PC-3 (cell line): ENCODE results near the gene PADI1. TPM values are rescaled to one million over a fixed set of nuclear protein-coding genes. Genes with fewer than 3 reads are reported as not detected.

Experiments used
- ATAC-seq: fragments of 200-7000 bp; cut with Tn5 transposase; 2 replicates; pipeline ENCODE4 v1.9.1; 2020; ENCODE audit warnings: mild to moderate bottlenecking, moderate library complexity
- BruUV-seq: library from RNA; stranded (reverse); fragments of 400-500 nt; replicated peaks from 2 replicates; lab custom pipeline; 2021; lab: Mats Ljungman, UMichigan
- CTCF ChIA-PET: fragments of 300-600 bp; sonication (Branson Sonifier 250); formaldehyde crosslinking; loops from one replicate; lab custom pipeline; 2022; ENCODE audit warnings: antibody characterized with exemption; lab: Charles Lee
- POLR2A ChIA-PET: fragments of 300-600 bp; sonication (Branson Sonifier 250); formaldehyde crosslinking; loops from one replicate; lab custom pipeline; 2022; ENCODE audit warnings: antibody characterized with exemption; ENCODE audit not compliant: unreplicated experiment; lab: Charles Lee
- DNase-seq: peaks from one replicate; pipeline ENCODE4 v3.0.0-alpha.2; 2015
- H2AFZ ChIP-seq: fragments of 300-600 bp; sonication (generic); 2 replicates; pipeline ENCODE4 v1.6.0; 2016; ENCODE audit warnings: antibody characterized with exemption, low read length
- H3F3A ChIP-seq: fragments of 300-600 bp; sonication (generic); one replicate; pipeline ENCODE4 v1.6.0; 2017; ENCODE audit warnings: antibody characterized with exemption, low read length, control low read depth, mild to moderate bottlenecking; ENCODE audit not compliant: unreplicated experiment
- H3K27ac ChIP-seq: fragments of 300-600 bp; sonication (generic); 2 replicates; pipeline ENCODE4 v1.5.1; 2016; ENCODE audit warnings: mild to moderate bottlenecking, low read length
- H3K27me3 ChIP-seq: fragments of 300-600 bp; sonication (generic); 2 replicates; pipeline ENCODE4 v1.6.1; 2016; ENCODE audit warnings: low read length, mixed read lengths
- H3K36me3 ChIP-seq: fragments of 300-600 bp; sonication (generic); 2 replicates; pipeline ENCODE4 v1.6.1; 2016; ENCODE audit warnings: low read depth, mixed run types, low read length, mixed read lengths
- H3K4me1 ChIP-seq: fragments of 300-600 bp; sonication (generic); 2 replicates; pipeline ENCODE4 v1.5.1; 2016; ENCODE audit warnings: low read length; ENCODE audit not compliant: insufficient read depth
- H3K4me2 ChIP-seq: fragments of 300-600 bp; sonication (generic); 2 replicates; pipeline ENCODE4 v1.6.0; 2016; ENCODE audit warnings: low read length
- H3K4me3 ChIP-seq: fragments of 300-600 bp; sonication (generic); 2 replicates; pipeline ENCODE4 v1.5.1; 2016; ENCODE audit warnings: mild to moderate bottlenecking, low read length, mixed read lengths
- H3K79me2 ChIP-seq: fragments of 300-600 bp; sonication (generic); 2 replicates; pipeline ENCODE4 v1.6.1; 2017; ENCODE audit warnings: low read length, mixed read lengths
- H3K9ac ChIP-seq: fragments of 300-600 bp; sonication (generic); 2 replicates; pipeline ENCODE4 v1.6.0; 2016; ENCODE audit warnings: mild to moderate bottlenecking, low read length
- H3K9me2 ChIP-seq: fragments of 300-600 bp; sonication (generic); replicated peaks from 2 replicates; pipeline ENCODE4 v1.6.1; 2016; ENCODE audit warnings: mixed run types, low read length, mixed read lengths
- H3K9me3 ChIP-seq: fragments of 300-600 bp; sonication (generic); 2 replicates; pipeline ENCODE4 v1.6.1; 2016; ENCODE audit warnings: low read length, mixed read lengths
- H4K20me1 ChIP-seq: fragments of 300-600 bp; sonication (generic); 2 replicates; pipeline ENCODE4 v1.6.1; 2016; ENCODE audit warnings: low read length, mixed read lengths
- EZH2 ChIP-seq: fragments of 300-600 bp; sonication (generic); IDR thresholded peaks from one replicate; pipeline ENCODE4 v1.6.1; 2017; ENCODE audit warnings: antibody characterized with exemption, mild to moderate bottlenecking, low read length; ENCODE audit not compliant: unreplicated experiment
- EZH2phosphoT487 ChIP-seq: fragments of 300-600 bp; sonication (generic); IDR thresholded peaks from 2 replicates; pipeline ENCODE4 v1.6.1; 2018; ENCODE audit warnings: mild to moderate bottlenecking, antibody characterized with exemption, low read length, borderline replicate concordance
- intact Hi-C: fragments of 100-400 bp; cut with micrococcal nuclease; formaldehyde crosslinking; loops from 2 replicates; pipeline ENCODE4 v1.9.0; 2023
- total RNA-seq: library from RNA; depleted of rRNA; stranded (reverse); fragments of >200 nt; gene quantifications from 2 replicates; pipeline ENCODE4 v1.2.3, GENCODE V29; 2014
- TF ChIP-seq, protein P1 (sequence below): fragments of 300-600 bp; sonication (generic); conservative IDR thresholded peaks from 2 replicates; pipeline ENCODE4 v1.5.1; 2017; ENCODE audit warnings: antibody characterized with exemption, low read depth, mild to moderate bottlenecking, low read length

The PADI1 gene
- total RNA-seq, 1 experiment from 2014 or later: 0.73 TPM

DNA sequence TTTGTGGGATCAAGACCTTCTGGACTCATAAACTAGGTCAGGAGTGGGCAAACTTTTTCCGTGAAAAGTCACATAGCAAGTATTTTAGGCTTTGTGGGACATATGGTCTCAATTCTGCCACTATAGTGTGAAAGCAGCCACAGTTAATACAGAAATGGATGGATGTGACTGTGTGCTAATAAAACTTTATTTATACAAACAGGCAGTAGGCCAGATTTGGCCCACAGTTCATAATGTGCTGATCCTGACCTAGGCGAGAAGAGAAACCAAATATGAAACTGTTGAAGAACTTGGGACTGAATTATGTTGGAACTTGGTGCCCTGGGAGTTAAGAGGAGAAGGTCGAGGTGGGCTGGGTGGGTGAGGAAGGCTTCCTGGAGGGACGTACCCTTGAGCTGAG, 61.0 kb downstream of the PADI1 start:
- intact Hi-C loops: no loop called here

DNA sequence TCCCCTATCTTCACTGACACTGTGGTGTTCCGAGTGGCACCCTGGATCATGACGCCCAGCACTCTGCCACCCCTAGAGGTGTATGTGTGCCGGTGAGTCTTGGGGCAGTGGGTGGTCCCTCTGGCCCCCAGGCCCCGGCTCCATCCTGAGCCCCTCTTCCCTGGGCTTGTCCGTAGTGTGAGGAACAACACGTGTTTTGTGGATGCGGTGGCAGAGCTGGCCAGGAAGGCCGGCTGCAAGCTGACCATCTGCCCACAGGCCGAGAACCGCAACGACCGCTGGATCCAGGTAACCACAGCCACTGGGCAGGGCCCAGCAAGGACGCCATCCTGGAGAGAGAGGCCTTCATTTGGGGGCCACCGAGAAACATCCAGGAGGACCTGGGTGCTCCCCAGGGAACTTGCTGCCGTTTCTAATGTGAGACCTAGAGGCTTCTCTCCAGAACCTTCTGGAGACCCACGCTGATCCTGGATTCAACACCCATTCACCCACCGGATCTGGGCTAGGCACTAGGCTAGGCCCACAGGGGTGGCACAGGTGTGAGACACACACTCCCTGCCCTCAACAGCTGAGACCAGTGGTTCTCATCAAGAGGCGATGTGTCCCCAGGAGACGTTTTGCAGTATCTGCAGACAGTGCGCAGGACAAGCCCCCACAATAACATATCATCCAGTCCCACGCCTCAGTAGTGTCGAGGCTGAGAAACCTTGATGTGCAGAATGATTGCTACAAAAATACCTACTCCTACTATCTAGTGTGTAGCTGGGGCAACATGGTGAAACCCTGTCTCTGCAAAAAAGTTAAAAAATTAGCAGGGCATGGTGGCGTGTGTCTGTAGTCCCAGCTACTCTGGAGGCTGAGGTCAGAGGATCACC, 66.2 kb downstream of the PADI1 start:
- POLR2A ChIA-PET: no interaction called here
- no peak overlapping the region for H3K4me3 ChIP-seq
- TF ChIP-seq EZH2phosphoT487: no peak
- TF ChIP-seq, protein P1, sequence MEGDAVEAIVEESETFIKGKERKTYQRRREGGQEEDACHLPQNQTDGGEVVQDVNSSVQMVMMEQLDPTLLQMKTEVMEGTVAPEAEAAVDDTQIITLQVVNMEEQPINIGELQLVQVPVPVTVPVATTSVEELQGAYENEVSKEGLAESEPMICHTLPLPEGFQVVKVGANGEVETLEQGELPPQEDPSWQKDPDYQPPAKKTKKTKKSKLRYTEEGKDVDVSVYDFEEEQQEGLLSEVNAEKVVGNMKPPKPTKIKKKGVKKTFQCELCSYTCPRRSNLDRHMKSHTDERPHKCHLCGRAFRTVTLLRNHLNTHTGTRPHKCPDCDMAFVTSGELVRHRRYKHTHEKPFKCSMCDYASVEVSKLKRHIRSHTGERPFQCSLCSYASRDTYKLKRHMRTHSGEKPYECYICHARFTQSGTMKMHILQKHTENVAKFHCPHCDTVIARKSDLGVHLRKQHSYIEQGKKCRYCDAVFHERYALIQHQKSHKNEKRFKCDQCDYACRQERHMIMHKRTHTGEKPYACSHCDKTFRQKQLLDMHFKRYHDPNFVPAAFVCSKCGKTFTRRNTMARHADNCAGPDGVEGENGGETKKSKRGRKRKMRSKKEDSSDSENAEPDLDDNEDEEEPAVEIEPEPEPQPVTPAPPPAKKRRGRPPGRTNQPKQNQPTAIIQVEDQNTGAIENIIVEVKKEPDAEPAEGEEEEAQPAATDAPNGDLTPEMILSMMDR: no peak
- no peak for TF ChIP-seq EZH2
- H3K27ac ChIP-seq: no peak overlapping the region
- H3K9me2 ChIP-seq: no peaks in the 10 kb centered on the region
- H3K36me3 ChIP-seq: no peaks in the 10 kb centered on the region
- no TSS peak for BruUV-seq
- no peak overlapping the region for H2AFZ ChIP-seq
- no peak for DNase-seq
- no peak overlapping the region for H3K4me2 ChIP-seq
- H4K20me1 ChIP-seq: no peaks in the 10 kb centered on the region
- H3K4me1 ChIP-seq: peaks cover 2% of the 10 kb centered on the region; the same call in 1 of the 2 replicates
- CTCF ChIA-PET: interaction anchor here (0.6 kb wide), 1 partner anchor 36 kb away, joined by 11 read pairs; no protein-coding TSS in a partner anchor
- intact Hi-C loops: no loop called here
- no peak for ATAC-seq
- no peak overlapping the region for H3K9ac ChIP-seq
- H3K9me3 ChIP-seq: no peaks in the 10 kb centered on the region
- no peaks in the 10 kb centered on the region for H3K79me2 ChIP-seq
- H3F3A ChIP-seq: no peaks in the 10 kb centered on the region
- no peaks in the 10 kb centered on the region for H3K27me3 ChIP-seq

More for the DNA sequence above, 61.0 kb downstream of the PADI1 start:
- no peak overlapping the region for H3K4me2 ChIP-seq
- no peaks in the 10 kb centered on the region for H3K4me1 ChIP-seq
- no peaks in the 10 kb centered on the region for H4K20me1 ChIP-seq
- POLR2A ChIA-PET: no interaction called here
- DNase-seq (no peak), ATAC-seq (no peak)
- H3K9me3 ChIP-seq: no peaks in the 10 kb centered on the region
- H3F3A ChIP-seq: no peaks in the 10 kb centered on the region
- TF ChIP-seq EZH2 (no peak), EZH2phosphoT487 (no peak)
- TF ChIP-seq, protein P1: no peak
- no peaks in the 10 kb centered on the region for H3K79me2 ChIP-seq
- H3K9ac ChIP-seq: no peak overlapping the region
- no peak overlapping the region for H2AFZ ChIP-seq
- no peak overlapping the region for H3K4me3 ChIP-seq
- no peaks in the 10 kb centered on the region for H3K9me2 ChIP-seq
- H3K27ac ChIP-seq: no peak overlapping the region
- no TSS peak for BruUV-seq
- H3K27me3 ChIP-seq: no peaks in the 10 kb centered on the region
- no peaks in the 10 kb centered on the region for H3K36me3 ChIP-seq
- CTCF ChIA-PET: no interaction called here

DNA sequence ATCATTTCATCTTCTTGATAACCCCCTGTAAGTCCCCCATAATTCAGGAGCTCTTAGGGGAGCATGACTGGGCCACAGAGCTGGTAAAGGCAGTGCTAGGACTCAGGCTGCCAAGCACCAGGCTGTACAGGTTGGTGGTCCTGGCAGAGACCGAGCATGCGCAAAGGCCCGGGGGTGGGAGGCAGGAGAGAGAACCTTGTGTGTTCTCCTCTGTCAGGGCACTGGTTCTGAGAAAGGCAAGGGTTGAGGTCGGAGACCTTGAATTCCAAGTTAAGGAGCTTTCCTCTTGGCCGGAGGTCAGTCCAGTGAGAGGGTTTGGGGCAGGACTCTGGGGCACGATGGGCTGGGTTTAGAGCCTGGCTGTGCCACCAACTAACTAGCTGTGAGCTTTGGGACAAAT, 67.1 kb downstream of the PADI1 start:
- CTCF ChIA-PET: no interaction called here
- Histone ChIP-seq H3K36me3 (no peaks in the 10 kb centered on the region), H3K9me3 (no peaks in the 10 kb centered on the region), H3K9ac (no peak overlapping the region), H3F3A (no peaks in the 10 kb centered on the region), H4K20me1 (no peaks in the 10 kb centered on the region), H3K79me2 (no peaks in the 10 kb centered on the region), H3K27me3 (no peaks in the 10 kb centered on the region), H3K9me2 (no peaks in the 10 kb centered on the region), H3K27ac (no peak overlapping the region), H3K4me1 (peaks cover 10% of the 10 kb centered on the region), H3K4me2 (no peak overlapping the region), H3K4me3 (no peak overlapping the region), H2AFZ (no peak overlapping the region)
- no peak for DNase-seq
- intact Hi-C loops: no loop called here
- POLR2A ChIA-PET: no interaction called here
- ATAC-seq: no peak
- TF ChIP-seq EZH2phosphoT487 (no peak), EZH2 (no peak)
- TF ChIP-seq, protein P1: no peak
- no TSS peak for BruUV-seq
